IPS-NIHi7 (cell line): ENCODE data around the gene CNKSR3.

Experiments used
- DNase-seq: peaks from one replicate; pipeline ENCODE4 v3.0.0; 2012; ENCODE audit warnings: mixed read lengths; ENCODE audit errors: extremely low spot score

The CNKSR3 gene

DNA sequence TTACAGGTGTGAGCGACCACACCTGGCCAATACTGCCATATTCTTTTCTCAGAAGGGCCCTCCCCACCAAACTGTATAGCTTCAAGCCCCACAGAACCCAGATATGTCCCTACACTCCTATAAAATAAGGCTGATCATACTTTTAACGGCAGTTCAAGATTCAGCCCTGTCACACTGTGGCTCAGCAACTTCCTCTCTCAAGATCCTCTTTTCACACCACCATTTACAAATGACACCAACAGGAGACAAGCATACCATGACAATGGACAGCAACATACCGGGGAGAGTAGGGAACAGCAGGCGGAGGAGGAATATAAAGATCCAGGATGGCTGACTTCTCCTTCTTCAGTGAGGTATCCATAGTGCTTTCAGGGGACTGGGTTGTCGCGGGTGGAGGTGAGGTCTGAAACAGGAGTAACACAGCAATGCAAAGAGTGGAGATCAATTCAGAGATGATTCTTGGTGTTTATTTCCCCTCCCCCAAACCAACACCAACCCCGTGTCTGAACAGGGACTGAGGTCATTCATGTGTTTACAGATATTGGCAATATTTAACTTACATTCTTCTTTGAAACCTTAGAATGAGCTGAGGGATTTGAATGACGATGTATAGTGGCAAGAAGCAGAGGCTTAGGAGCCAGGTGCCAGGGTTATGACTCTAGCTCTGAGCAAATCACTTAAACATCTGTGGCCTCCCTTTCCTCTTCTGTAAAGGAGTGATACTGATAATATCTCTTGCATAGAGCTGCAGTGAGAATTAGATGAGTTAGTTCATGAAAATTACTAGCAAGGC, 96.3 kb downstream of the CNKSR3 start:
- no peak for DNase-seq

DNA sequence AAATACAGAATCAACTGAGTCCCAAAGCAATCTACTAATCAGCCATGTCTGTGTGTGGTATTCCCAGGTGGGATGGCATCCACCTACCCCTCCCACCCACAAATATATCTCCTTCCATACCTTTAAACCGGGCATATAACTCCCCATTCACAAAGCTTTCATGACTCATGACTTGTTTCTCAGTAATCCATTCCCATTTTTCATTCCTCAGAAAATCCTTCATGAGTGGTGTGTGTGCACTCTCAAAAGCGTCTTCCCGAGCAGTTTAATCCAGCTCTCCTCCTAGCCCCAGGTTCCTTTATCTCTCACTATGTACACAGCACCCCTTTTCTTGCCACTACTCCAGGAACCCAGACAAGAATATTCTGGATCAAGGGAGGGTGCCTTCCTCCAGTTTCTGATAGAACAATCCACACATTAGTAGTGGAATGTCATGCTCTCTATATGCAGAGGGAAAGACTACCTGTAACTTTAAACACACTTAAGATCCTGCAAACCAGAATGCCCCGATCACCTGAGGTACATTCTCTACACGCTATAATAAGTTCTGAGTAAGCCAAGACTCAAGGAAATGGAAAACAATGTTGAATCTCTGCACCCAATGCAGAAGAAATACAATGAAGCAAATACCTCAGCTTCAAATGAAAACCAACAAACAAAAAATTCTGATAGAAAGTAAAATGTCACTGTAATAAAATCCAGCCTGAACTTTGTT, 98.2 kb downstream of the CNKSR3 start:
- no peak for DNase-seq

- DNase-seq, result no peak
Observed at GRCh38 chr6:154411076-154411475, 99.4 kb downstream of the CNKSR3 start.

DNA sequence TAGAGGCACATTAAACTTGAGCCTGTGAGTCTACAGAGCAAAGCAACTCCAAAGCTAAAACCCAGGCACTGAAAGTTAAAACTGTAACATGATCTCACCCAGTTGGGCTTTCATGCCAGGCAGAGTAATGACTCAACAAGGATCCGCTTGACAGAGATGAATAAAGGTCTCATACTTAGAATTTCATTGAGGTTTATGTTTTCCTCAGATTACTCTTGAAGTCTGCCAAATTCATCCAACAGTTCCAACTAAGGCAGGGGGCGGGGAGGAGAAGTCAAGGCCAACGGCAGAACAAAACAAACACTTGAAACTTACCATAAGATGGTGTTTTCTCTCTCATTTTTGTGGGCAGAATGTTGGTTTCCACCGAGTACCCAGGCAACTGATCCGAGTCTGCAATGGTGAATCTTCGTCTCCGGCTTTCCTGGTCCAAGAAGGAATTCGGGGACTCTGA, 99.8 kb downstream of the CNKSR3 start:
- DNase-seq, result peak; percentile 36

- DNase-seq, result no peak
Observed at GRCh38 chr6:154408891-154409500, 101.5 kb downstream of the CNKSR3 start.

DNA sequence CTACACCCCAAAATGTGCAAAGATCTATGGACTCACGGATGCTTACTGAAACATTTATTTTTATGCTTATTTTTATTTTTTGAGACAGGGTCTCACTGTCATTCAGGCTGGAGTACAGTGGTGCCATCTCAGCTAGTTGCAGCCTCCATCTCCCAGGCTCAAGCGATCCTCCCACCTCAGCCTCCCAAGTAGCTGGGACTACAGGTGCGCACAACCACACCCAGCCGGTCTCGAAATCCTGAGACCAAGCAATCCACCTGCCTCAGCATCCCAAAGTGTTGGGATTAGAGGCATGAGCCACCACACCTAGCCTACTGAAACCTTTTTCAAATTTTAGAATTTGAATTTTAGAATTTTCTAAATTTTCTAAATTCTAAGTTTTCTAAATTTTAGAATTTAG, 103.0 kb downstream of the CNKSR3 start:
- no peak for DNase-seq

DNA sequence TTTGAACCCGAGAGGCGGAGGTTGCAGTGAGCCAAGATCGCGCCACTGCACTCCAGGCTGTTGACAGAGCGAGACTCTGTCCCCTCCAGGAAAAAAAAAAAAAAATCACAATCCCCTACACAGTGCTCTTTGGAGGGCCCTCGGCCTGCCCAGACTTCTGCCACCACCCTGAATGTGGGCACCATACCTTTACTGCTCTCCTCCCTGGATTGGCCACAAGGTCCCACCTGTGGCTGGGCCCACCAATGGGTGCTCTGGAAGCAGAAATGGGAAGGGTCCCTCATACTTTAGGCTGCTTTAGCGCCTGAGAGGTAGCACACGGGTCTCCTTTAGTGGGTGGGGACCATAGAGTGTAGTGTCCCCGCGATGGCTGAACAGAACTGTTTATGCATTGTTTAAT, 103.6 kb downstream of the CNKSR3 start:
- no peak for DNase-seq

DNA sequence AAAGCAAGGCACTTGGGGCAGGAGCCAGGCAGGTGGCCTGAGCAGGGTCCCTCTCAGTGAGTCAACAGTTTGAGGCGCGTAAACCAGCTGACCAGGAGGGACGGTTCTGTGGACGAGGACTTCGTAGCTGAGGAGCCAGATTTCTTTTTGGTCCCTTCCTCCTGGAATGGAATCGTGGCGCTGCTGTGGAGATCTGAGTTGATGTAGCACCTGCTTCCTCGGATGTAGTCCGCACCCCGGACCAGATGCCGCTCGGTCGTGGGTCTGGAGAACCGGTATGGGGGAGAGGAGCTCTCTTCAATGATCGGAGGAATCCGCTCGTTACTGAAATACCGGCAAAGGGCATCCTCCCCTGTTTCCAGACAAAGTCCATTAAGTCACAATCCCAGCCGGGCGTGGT, 104.2 kb downstream of the CNKSR3 start:
- no peak for DNase-seq

DNA sequence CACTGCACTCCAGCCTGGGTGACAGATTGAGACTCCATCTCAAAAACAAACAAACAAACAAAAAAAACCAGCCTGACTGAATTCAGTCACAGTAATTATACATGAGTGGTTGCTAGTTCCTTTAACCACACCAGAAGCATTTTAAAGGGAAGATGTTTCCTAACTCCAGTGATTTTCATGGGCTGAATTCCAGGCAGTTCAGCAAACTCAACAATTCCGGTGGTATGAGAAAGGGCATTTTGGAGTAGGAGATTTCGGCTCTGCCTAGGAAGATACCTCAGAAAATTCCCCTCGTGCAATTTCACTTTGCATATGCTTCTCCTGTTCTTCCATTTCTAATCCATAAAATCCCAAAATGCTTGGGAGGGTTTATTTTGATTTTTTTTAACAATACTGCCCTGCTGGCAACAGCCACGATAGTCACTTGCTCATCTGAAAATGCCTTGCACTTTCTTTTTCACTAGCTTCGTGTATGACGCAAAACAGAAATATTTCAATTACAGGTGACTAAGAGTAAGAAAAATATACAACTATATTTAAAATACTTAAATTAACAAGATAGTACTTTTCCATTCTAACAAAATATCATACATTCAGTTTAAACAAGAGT, 105.6 kb downstream of the CNKSR3 start:
- no peak for DNase-seq

GRCh38 chr6:154403788-154404187, 106.7 kb downstream of the CNKSR3 start:
- no peak for DNase-seq

DNA sequence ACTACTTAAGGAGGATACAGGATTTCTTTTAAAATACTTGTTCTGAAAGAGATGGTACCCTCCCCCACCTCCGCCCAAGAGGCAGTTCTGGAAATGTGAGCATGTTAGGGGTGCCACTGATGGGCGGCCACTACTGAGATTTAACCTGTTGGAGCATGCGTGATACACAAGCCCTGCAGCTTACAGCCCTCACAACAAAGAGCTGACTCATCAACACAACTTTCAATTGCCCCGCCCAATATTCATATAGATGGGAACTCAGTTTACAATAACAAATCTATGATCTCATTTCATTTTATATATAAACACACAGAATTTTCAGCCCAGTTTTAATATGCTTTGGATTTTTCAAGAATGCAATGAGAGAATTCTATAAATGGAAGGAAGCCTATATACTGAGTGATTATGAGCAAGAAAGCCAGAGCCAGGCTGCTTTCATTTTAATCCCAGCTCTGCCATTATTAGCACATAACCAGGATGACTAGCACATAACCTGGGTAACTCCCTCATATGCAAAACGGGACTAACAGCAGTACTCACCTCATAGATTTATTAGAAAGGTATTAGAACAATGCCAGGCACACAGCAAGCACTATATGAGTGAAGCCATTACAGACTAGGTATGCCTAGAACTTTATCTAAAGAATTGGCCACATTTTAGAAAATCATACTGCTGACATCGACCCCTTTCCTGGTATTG, 108.3 kb downstream of the CNKSR3 start:
- no peak for DNase-seq

- DNase-seq, result no peak
Observed at GRCh38 chr6:154399097-154399496, 111.4 kb downstream of the CNKSR3 start.

DNA sequence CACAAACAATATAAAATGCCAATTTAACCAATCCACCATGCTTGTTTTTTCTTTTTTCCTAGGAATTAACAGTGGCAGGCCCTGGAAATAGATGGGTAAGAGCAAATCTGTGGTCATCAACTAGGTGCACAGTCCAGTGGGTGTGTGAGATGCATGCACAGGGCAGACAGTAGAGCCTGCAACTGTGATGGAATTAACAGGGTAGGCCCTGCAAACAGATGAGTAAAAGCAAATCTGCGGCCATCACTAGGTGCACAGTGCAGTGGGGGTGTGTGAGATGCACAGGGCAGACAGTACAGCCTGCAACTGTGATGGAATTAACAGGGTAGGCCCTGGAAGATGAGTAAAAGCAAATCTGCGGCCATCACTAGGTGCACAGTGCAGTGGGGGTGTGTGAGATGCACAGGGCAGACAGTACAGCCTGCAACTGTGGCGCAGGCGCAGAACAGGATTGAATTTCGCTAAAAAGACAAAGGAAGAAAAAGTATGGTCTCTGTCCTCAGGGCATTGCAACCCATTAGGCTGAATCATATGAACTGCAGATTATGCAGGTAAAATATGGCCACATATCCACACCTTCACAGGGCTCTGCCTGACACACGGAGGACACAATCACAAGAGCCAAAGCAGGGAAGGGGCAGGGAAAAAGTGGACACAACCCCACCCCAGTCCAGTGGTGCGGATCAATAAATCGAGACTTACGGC, 112.8 kb downstream of the CNKSR3 start:
- no peak for DNase-seq

- DNase-seq, result no peak
Observed at GRCh38 chr6:154395878-154396277, 114.6 kb downstream of the CNKSR3 start.

DNA sequence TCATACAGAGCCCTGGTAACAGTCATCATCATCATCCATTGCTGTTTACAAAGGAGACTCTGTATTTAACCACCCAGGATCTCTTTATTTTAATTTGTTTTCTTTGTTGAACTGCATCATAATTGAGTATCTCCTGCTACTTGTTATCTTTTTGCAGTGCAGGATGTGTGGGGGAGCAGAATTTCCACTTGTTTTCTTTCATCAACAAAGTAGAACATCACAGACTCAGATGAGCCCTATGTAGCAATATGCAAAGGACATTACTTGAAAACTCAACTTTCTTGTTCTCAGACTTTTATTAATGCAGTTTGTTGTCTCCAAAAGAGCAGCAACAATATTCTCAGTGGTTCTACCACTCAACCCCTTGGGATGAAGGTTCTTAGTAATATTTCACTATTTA, 115.2 kb downstream of the CNKSR3 start:
- no peak for DNase-seq

- no peak for DNase-seq
Observed at GRCh38 chr6:154394571-154394970, 115.9 kb downstream of the CNKSR3 start.

- no peak for DNase-seq
Observed at GRCh38 chr6:154390034-154390433, 120.5 kb downstream of the CNKSR3 start.

- no peak for DNase-seq
Observed at GRCh38 chr6:154388803-154389202, 121.7 kb downstream of the CNKSR3 start.

DNA sequence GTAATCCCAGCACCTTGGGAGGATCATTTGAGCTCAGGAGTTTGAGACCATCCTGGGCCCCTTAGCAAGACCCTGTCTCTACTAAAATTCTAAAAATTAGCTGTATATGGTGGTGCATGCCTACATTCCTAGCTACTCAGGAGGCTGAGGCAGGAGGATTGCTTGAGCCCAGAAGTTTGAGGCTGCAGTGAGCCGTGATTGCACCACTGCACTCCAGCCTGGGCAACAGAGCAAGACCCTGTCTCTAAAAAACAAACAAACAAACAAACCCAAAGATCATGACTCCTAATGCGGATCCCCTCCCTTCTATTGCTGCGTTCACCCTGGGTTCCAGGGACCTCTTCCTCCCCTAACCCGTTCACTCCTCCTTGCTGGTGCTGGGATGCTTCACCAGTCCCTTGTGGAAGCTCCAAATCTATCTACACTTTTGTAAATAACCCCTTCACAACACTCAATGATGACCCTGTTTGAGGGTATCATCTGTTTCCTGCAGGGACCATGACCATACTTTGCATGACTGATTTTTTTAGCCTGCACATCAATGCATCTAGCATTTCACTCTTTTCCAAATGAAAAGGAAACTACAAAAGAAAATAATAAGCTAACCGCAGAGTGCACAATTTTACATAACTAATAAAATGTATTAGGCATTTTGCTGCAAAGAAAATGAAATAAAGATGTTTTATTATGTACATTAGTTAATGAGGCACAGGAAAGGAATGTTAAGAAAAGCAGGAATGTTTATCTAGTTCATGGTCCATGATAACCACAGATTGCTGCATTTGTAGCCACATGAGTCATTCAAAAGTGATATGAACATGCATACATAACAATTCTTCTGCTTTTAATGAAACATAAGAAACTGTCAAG, 123.4 kb downstream of the CNKSR3 start:
- no peak for DNase-seq

- no peak for DNase-seq
Observed at GRCh38 chr6:154384191-154384590, 126.3 kb downstream of the CNKSR3 start.
